ENCODE results near the gene RIMS4.

Gene RIMS4

DNA sequence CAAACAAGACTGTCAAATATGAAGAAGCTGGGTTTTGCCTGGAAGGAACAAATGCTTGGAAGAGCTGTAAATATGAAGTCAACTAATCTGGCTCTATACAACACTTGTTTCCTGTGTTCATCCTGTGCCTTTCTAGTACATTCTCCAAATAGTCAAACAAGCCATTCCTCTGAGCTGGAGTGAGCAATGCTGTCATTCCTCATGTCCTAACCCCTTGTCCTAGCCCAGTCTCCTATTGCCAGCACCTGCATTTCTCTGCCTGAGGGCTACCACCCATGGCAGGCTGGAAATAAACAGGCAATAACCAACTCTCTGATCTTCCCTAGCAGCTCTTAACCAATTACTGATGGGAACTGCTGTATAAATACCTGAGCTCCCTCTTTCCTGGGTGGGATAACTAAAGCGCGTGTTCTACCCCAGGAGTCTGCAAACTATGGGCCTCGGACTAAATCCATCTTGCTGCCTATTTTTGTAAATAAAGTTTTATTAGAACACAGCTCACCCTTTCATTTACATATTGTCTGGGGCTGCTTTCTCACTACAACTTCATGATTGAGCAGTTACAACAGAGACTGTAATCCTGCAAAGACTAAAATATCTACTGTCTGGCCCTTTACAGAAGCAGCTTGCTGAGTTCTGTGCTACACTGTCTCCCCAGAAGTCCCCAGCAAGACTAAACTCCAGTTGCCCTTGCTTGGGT lies 13.4 kb downstream of the RIMS4 start:
- DNase-seq (ENCODE audit: low read depth in 1 of 2, low spot score in 1 of 2), result no peak

DNA sequence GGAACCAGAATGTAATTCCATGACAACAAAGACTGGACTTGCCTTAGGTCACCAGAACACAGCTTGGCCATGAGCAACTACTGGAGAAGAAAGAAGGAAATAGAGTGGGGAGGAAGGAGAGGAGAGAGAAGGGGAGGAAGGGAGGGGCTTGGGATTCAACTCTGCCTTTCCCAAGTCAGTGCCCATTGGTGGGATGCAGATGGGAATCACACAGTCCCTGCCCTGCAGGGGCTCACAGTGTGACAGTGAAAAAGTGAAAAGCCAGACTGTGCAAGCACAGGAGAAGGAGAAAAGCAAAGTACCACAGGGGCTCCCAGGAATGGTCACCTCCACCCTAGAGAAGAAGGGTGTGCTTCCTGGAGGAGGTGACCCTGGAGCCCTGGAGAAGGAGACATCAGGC lies 14.0 kb downstream of the RIMS4 start:
- no peak for DNase-seq (ENCODE audit: low read depth in 1 of 2, low spot score in 1 of 2)

DNA sequence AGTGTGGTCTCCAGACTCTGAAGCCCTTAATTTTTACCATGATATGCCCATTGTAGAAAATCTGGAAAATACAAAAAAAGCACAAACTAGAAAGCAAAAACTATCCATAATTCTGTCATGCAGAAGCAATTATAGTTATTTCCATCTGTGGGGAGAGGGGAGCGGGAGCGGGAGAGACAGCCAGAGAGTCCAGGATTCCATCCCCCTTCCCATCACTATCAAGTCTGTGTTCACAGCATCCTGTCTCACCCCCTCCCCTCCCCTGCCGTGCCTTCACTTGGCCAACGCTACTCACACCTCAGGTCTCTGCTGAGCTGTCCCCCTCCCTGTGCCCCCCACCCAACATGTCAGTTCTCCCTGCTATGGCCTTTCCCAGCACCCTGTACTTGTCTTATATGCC lies 14.5 kb downstream of the RIMS4 start:
- no peak for DNase-seq (ENCODE audit: low read depth in 1 of 2, low spot score in 1 of 2)

DNA sequence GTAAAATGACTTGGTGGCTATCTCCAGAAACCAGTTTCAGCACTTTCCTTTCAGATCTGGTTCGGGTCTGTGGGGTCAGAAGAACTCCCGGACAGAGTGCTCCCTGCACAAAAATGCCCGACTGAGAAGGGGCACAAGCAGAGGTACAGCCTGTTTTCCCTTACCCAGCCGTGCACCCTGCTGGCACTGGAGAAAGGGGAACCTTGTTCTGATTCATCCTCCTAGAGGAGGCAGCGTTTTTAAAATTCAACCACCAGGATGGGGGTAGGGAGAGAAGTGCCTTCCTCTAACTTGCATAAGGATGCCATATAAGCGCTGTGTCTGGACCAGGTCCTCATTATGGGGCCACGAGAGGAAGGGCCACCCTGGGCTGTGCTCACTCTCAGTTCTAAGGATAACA lies 17.6 kb downstream of the RIMS4 start:
- DNase-seq (ENCODE audit: low read depth in 1 of 2, low spot score in 1 of 2), result no peak

DNA sequence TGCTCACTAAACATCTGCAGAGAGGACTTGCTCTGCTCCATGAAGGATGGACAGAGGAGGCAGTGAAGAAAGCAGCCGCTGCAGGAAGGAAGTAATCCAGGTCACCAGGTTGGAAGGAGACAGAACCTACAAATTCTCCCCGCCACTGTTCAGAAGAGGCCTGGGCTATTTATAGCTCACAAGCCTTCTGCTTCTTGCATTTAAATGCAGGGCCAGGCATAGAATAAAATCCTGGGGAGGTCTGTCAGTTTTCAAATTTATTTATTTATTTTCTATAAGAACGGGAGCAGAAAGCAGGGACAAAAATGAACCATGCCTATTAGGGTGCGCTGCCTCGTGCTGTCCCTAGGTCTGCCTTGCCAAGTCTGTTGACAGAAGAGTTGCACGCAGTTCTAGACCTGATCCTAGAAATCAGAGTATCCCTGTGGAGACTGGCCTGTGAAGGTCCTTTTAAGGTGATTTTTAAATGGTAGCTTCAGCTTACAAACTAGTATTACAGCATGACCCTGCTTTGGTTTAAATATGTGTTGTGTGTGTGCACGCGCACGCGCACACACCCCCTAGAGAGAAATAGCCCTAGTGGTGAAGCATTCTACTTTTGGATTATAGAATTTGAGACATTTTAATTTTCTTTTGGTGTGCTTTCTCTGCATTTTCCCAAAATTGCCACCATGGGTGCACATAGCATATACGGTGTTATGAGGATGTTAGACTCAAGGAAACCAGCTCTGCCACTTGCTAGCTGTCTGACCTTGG lies 19.5 kb downstream of the RIMS4 start:
- no peak for DNase-seq (ENCODE audit: low read depth in 1 of 2, low spot score in 1 of 2)

DNA sequence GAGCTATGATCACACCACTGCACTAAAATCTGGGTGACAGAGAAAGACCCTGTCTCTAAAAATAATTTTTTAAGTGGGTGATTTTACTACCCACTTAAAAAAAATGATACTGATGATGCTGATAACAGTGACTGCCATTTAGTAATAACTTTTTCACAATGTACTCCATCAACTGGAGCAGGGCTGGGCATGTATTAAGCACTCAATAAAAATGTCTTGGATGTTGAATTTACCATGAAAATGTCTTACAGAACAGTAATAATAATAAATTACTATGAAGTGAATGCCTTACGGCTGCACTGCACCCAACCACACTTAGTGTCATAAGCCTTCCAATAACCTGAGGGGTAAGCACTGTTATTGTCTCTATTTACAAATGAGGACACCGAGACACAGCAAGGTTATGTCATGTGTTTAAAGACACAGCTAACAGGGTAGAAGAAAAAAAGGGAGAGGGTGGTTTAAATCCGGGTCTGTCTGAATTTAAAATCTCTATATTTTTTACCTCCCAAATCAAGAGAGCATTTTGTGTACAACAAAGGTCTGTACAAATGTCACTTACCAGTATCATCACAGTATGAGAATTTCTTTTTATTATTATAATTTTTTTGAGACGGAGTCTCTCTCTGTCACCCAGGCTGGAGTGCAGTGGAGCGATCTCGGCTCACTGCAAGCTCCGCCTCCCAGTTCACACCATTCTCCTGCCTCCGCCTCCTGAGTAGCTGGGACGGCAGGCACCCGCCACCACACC lies 21.5 kb downstream of the RIMS4 start:
- DNase-seq (ENCODE audit: low read depth in 1 of 2, low spot score in 1 of 2), result no peak

DNA sequence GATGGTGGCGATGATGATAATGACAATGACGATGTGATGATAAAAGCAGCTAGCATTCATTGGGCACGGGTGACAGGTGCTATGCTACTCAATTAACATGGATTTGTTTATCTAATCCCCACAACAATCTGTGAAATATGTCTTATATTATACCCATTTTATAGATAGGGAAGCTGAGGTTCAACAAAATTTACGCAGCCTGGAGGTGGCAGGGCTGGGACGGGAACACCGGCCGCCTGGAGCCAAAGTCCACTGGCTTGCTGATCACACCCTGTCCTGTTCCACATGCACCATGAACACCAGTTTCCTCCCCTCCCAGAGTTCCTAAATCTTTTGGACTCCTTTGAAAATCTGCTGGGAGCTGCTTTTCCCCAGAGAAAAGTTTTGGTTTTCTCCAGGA lies 23.0 kb downstream of the RIMS4 start:
- DNase-seq (ENCODE audit: low read depth in 1 of 2, low spot score in 1 of 2), result no peak

DNA sequence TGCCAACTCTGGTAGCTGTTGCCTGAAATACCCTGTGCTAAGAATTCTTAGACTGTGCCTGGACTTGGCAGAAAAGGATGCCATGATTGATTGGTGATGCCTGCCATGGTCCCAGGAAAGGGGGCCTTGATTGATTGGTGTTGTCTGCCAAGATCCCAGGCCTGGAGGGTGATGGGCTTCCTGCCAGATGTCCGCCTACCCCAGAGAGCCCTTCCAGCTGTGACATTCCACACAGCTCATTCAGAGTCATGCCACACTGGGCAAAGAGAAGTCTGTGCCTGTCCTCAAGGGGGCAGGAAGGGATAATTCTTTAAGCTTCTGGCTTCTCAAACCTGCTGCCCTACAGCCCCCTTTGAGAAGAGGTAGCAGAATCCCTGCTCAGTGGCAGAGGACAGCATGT lies 24.6 kb downstream of the RIMS4 start:
- no peak for DNase-seq (ENCODE audit: low read depth in 1 of 2, low spot score in 1 of 2)

DNA sequence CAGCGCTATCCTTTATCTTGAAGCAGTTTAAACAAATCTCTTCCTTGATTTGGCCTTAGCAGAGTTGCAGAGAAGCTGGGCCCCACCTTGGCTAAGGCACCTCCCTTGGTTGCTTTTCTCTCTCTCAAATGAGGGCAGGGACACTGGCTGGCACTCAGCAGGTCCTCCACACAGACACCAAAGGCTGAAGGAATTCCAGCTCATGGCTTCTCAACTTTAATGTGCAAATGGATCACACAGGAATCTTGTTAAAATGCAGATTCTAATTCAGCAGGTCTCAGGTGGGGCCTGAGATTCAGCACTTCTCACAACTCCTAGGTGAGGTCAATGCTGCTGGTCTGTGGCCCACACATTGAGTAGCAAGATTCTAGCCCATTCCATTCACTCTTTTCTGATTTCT lies 25.7 kb downstream of the RIMS4 start:
- DNase-seq (ENCODE audit: low read depth in 1 of 2, low spot score in 1 of 2), result no peak

DNA sequence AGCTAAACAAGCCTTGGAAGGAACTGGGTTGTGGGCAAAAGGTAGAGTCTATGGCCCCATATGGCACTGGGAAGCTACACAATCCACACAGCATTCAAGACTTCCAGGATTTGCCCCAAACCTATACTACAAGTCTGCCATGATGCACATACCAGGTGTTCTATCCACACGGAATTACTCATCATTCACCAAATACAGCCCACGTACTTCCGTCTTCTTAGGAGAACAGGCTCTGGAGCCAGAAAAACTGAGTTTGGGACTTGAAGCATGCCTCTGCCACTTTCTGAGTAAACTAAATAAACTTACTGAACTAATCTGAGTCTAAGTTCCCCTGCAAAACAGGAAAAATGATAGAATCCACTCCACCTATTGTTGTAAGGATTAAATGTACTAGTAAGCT lies 28.6 kb downstream of the RIMS4 start:
- no peak for DNase-seq (ENCODE audit: low read depth in 1 of 2, low spot score in 1 of 2)

DNA sequence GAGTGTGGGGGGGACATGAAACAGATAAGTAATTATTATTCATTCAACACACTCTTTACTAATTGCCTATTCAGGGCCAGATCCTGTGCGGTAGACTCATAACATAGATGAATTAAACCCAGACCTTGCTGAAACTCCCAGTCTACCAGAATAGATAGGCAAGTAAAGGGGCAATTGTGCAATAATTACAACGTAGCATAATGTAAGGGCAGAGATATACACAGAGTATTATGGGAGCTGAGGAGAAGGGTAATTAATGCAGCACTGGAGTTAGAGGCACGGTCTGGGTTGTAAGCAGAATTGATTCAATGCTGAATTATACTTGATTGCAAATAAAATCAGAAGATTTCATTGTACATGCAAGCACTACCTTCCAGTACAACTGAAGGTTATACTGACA lies 29.2 kb downstream of the RIMS4 start:
- no peak for DNase-seq (ENCODE audit: low read depth in 1 of 2, low spot score in 1 of 2)

DNA sequence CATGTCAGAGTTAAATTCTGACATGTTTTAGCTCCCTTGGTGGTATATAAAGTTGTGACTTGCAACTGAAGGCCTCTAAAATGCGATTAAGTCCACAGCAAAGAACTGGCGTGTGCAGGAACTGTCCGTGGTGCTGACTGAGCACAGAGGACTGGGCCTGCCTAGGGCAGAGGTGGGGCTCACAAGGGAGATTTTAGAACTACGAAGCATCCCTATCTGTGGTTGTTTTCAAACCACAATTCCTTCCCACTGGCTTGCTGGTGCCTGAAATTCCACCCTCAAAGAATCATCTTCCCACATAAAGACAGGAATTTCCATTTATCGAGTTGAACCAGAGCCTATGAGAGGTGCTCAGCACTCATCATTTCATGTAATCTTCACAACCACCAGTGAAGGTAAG lies 30.1 kb downstream of the RIMS4 start:
- peak in 1 of 2 donors; percentile 8 for DNase-seq (ENCODE audit: low read depth in 1 of 2, low spot score in 1 of 2)

DNA sequence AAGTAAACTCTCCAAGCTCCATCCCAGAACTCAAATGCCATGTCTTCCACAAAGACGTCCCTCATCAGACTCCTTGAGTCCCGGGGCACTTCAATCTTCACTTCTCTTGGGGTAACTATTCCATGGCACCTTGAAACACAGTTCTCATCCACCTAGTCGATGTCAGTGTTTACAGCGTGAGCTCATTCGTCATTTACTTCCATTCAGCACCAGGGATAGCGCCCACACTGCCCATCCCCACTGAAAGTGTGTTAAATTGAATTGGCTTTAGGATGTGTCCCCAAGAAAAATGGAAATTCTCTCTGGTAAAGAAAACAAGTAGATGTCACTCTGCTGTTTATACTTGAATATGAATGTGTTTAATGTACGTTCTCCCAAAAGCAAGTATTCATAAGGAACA lies 33.4 kb downstream of the RIMS4 start:
- DNase-seq (ENCODE audit: low read depth in 1 of 2, low spot score in 1 of 2), result no peak

DNA sequence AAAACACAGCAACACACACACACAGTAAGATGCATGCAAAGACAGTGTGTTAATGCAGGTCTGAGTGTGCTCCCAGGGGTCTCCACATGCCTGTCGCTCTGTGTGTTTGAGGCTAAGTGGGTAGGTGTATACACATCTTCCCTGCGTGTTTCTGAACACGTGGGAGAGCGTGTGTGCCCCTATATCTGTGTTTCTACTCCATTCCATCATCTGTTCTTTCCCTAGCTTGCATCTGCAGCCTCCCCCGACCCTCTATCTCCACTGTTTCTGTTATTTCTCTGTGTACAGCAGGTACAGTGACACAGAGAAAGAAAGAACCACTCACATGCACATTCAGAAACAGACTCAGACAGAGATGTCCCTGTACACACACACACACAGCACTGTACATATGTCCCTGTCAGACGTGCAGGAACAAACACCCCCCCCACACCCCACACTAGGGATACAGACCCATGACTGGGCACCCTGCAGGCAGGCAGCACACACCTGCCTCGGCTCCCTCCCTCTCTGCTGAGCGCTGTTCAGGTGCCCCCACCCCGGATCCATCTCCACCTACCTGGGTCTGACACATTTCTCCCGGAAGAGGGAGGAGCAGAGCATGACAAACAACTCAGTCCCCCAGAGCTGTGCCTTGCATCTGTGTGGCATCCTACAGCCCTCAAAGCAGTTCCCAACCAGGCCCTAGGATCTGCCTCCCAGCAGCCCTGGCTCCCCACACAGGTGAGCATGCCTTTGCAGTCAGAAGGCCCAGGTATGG lies 37.1 kb downstream of the RIMS4 start:
- no peak for DNase-seq (ENCODE audit: low read depth in 1 of 2, low spot score in 1 of 2)

DNA sequence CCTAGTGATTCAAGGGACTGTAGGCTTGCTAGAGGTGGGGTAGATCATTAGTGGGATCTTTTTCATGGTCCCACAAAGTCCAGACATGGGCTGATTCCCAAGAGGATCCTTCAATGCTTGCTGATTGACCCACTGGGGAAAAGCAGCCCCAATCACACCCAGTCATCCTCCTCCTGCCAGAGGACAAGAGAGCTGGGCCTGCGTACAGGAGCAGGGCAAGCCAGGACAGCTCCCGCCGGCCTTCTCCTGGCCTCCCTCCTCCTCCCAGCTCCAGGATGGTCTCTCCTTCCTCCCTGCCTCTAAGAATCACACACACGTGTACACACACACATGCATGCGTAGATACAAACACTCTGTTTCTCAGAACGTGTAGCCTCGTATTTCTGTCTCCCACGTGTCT lies 37.7 kb downstream of the RIMS4 start:
- DNase-seq (ENCODE audit: low read depth in 1 of 2, low spot score in 1 of 2), result no peak

DNA sequence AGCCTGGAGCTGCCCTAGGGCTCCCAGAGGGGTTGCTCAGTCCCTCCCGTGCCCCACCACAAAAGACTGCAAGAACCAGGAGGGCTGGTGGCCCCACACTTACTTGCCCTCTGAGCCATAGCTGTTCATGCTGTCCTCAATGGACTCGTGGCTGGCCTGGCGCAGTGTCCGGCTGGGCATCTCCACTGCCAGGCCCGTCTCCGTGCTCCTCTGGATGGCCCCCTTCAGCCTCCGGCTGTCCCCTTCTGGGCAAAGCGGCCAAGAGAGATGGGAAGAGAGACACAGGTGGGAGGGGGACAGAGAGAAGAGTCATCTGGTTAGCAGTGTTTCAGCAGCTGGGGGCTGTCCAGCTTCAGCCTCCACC lies 39.2 kb downstream of the RIMS4 start:
- no peak for DNase-seq (ENCODE audit: low read depth in 1 of 2, low spot score in 1 of 2)

DNA sequence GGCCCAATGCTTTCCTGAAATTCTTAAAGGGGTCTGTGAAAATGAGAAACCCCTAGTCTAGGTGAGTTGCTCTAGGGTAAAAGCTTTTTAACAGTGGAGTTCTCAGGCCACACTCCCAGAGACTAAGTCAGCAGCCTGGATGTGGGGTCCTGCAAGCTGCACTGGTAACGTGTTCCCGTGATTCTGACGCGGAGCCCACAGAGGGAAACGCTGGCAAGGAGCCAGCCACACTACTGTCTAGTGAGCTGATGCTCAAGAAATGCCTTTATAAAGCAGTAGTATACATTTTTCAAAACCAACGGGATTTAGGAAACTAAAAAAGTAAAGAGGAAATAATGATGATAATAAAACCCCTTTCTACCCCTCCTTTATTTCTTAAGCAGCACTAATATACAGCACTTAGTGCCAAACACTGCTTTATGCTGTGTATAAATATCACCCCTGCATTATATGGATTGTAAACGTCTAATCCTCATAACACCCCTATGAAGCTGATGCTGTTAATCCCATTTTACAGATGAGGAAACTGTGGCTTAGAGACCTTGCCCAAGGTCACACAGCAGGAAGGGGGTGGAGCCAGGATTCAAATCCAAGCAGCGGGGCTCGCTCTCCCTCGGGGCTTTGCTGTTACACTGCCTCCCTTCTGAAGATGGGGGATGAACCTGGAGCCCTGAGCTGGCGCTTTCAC lies 39.7 kb downstream of the RIMS4 start:
- no peak for DNase-seq (ENCODE audit: low read depth in 1 of 2, low spot score in 1 of 2)

DNA sequence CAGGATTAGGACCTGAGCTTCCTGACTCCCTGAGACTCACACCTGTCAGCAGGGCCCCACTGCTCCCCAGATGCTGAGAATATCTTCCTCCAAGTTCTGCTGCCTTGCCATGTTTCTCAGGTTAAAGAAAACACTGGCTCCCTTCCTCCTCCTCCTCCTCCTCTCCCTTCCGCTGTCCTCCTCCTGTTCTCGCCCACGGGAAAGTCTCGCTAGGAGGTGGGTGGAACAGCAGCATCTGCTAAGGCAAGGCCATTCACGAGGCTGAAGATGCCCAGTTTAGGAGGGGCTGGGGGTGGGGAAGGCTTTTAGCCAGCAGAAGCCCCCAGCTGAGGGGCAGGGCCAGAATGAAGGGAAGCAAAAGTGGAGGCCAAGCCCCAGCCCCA lies 40.9 kb downstream of the RIMS4 start:
- DNase-seq (ENCODE audit: low read depth in 1 of 2, low spot score in 1 of 2), result no peak

DNA sequence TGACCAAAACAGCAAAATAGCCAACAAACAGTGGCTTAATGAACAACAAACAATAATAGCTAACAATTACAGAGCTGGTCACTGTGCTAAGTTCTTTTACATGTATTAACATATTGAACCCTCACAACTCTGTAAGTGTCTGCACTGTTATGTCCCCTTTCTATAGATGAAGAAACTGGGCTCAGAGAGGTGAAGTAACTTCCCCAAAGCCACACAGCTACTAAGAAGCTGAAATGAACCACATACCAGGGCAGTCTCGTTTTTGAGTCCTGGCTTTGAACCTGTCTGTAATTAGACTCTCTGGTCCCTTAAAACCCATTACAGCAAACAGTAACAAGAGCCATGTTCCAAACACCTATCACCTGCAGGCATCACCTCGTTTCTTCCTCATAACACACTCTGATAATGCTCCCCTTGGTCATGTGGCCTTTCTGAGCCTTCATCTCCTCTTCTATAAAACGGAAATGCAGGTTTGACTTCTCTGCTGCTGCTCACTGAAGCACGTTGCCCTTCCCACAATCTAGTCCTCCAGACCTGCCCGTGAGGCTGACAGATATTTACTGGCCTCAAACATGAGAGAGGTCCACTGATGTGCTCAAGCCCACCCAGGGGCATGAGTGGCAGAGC lies 41.4 kb downstream of the RIMS4 start:
- no peak for DNase-seq (ENCODE audit: low read depth in 1 of 2, low spot score in 1 of 2)

DNA sequence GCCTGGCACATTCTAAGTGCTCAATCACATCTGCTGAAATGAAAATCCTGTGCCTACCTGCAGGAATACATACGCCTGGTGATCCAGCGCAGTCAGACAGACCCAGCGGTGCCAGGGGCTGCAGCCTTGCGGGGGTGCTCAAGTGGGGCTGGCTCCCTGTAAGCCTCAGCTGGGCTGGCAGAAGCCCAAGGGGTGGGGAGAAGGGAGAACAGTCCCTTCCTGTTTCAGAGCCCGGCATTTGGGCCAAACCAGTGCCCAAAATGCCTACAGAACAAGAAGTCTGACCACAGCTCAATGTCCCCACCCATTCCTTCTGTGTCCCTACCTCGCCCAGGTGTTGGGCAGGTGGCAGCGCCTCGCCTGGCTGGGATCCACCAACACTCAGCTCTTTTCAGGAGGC lies 42.1 kb downstream of the RIMS4 start:
- no peak for DNase-seq (ENCODE audit: low read depth in 1 of 2, low spot score in 1 of 2)

All from activated T-helper 1 cell treated with anti-CD3 and anti-CD28 coated beads, Interleukin-2, amount 50 U/mL, for 16 hours (primary cell).